K562 (cell line): ENCODE data around the gene SLC4A2. TPM values are rescaled to one million over a fixed set of nuclear protein-coding genes. Genes with fewer than 3 reads are reported as not detected.
A peak's percentile ranks its signal among the peaks of the same experiment; 100 is the strongest.

ENCODE experiments used
- ASH1L ChIP-seq: fragments of 450-650 bp; IDR thresholded peaks from 2 replicates; pipeline ENCODE4 v1.6.1; 2018; ENCODE audit warnings: borderline replicate concordance, mild to moderate bottlenecking, low read depth; ENCODE audit not compliant: partially characterized antibody
- ATF7 ChIP-seq: fragments of 450-650 bp; IDR thresholded peaks from 2 replicates; pipeline ENCODE4 v1.7.1; 2014; ENCODE audit warnings: mild to moderate bottlenecking, moderate library complexity
- CEBPG ChIP-seq, 3 experiments: fragments of 200-800 bp in 1 of 3; sonication (Bioruptor generic) in 1 of 3; sonication (generic) in 1 of 3; formaldehyde crosslinking in 1 of 3; IDR thresholded peaks in 2 of 3; conservative IDR thresholded peaks in 1 of 3; 2 replicates each; pipeline versions ENCODE4 v1.6.1 to v1.8.0; 2016 to 2022; ENCODE audit warnings: missing compliant biosample characterization in 2 of 3, missing genetic modification characterization in 2 of 3, mild to moderate bottlenecking in 1 of 3, missing genetic modification reagents in 1 of 3
- FOXA1 ChIP-seq: fragments of 450-650 bp; IDR thresholded peaks from 2 replicates; pipeline ENCODE4 v1.6.1; 2016; ENCODE audit warnings: mild to moderate bottlenecking, borderline replicate concordance
- GTF2A2 ChIP-seq: IDR thresholded peaks from 2 replicates; pipeline ENCODE4 v1.6.1; 2016; ENCODE audit warnings: mild to moderate bottlenecking, missing genetic modification characterization, missing compliant biosample characterization
- MTA2 ChIP-seq: fragments of 450-650 bp; IDR thresholded peaks from 2 replicates; pipeline ENCODE4 v1.6.1; 2016; ENCODE audit warnings: low read depth
- PHB ChIP-seq: fragments of 250-450 bp; sonication (Bioruptor Pico); IDR thresholded peaks from 2 replicates; pipeline ENCODE4 v1.5.0; 2021
- SMAD1 ChIP-seq: fragments of 150-350 bp; IDR thresholded peaks from 2 replicates; pipeline ENCODE4 v1.6.1; 2014; ENCODE audit warnings: low read length, low read depth; ENCODE audit not compliant: partially characterized antibody
- SMARCB1 ChIP-seq: IDR thresholded peaks from 2 replicates; pipeline ENCODE4 v1.6.1; 2011; ENCODE audit warnings: improper control_type of control experiment, low read depth; ENCODE audit not compliant: insufficient read length
- ZNF316 ChIP-seq: fragments of 450-650 bp; IDR thresholded peaks from 2 replicates; pipeline ENCODE4 v1.6.1; 2016
- ZNF561 ChIP-seq: fragments of 450-650 bp; formaldehyde crosslinking; conservative IDR thresholded peaks from 2 replicates; pipeline ENCODE4 v1.4.0; 2020; ENCODE audit warnings: mild to moderate bottlenecking, moderate library complexity
- polyA plus RNA-seq, 8 experiments: library from polyadenylated mRNA; depleted of rRNA in 4 of 8; stranded (reverse) in 5 of 8; unstranded in 3 of 8; fragments of >200 nt; fragmentation: Nextera tagmentation in 2 of 8; fragmentation: Illumina TruSeq in 1 of 8; extraction: Ambion mirVana in 2 of 8; extraction: Trizol in 1 of 8; gene quantifications; 2 replicates each; pipeline versions ENCODE4 v1.2.1 to v1.2.3, GENCODE V29; 2011 to 2014; ENCODE audit warnings: inconsistent platforms in 1 of 8, missing spikeins in 1 of 8
- total RNA-seq, 7 experiments: library from RNA; depleted of rRNA in 6 of 7; stranded (reverse); fragments of >200 nt in 6 of 7; fragmentation: Illumina TruSeq in 2 of 7; extraction: Trizol in 2 of 7; gene quantifications; 2 replicates each; pipeline versions ENCODE4 v1.2.1 to v1.2.3, GENCODE V29; 2011 to 2021; ENCODE audit warnings: low replicate concordance in 1 of 7
- TF ChIP-seq, protein P1 (sequence below): fragments of 450-650 bp; IDR thresholded peaks from 2 replicates; pipeline ENCODE4 v1.6.1; 2016; ENCODE audit warnings: mild to moderate bottlenecking
- TF ChIP-seq, protein P2 (sequence below): fragments of 450-650 bp; IDR thresholded peaks from 2 replicates; pipeline ENCODE4 v1.6.1; 2017; ENCODE audit warnings: antibody characterized with exemption
- TF ChIP-seq, protein P3 (sequence below), 2 experiments: fragments of 450-650 bp; IDR thresholded peaks; 2 replicates each; pipeline ENCODE4 v1.6.1; 2018; ENCODE audit warnings: mild to moderate bottlenecking in 2 of 2, low read depth in 1 of 2; ENCODE audit not compliant: partially characterized antibody in 2 of 2

The SLC4A2 gene
- total and polyA plus RNA-seq, 9 of the 15 experiments (the other 6 are each of a cell fraction or from before 2014, with no cell fraction given) = 11.4 to 375 (median 130) TPM

DNA sequence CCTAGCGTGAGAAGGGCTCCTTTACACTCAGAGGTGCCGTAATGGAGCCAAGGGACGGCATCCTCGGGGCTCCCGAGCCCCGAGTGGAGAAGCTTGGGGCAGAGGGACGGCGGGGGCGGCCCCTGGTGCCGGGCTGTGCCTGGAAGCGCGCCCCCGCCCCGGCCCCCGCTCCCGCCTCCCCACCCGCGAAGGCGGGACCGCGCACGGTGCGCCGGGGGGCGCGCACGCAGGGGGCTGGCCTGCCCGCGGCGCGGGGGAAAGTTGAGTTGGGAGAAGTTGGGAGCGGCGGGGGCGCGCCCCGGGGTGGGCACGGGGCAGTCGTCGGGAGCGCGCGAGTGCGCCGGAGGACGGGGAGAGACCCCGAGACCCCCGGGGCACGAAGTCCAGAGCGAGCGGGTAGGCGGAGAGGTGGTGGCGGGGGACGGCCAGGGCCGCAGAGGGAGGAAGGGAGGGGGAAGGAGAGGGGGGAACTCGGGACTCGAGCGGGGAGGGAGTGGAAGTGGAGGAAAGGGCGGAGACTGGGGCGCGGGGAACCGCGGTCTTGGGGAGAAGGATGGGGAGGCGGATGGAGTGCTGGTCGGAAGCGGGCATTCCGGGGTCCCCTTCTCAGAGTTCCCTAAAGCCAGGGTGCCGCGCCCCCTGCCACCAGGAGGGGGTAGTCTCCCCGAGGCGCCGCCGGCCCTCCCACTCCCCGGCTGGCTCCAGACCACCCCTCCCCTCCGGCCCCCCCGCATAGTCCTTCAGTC, at the start of gene SLC4A2 (continued):
- no peak for TF ChIP-seq GTF2A2 (tag)
- TF ChIP-seq, protein P1, sequence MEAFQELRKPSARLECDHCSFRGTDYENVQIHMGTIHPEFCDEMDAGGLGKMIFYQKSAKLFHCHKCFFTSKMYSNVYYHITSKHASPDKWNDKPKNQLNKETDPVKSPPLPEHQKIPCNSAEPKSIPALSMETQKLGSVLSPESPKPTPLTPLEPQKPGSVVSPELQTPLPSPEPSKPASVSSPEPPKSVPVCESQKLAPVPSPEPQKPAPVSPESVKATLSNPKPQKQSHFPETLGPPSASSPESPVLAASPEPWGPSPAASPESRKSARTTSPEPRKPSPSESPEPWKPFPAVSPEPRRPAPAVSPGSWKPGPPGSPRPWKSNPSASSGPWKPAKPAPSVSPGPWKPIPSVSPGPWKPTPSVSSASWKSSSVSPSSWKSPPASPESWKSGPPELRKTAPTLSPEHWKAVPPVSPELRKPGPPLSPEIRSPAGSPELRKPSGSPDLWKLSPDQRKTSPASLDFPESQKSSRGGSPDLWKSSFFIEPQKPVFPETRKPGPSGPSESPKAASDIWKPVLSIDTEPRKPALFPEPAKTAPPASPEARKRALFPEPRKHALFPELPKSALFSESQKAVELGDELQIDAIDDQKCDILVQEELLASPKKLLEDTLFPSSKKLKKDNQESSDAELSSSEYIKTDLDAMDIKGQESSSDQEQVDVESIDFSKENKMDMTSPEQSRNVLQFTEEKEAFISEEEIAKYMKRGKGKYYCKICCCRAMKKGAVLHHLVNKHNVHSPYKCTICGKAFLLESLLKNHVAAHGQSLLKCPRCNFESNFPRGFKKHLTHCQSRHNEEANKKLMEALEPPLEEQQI = no peak
- TF ChIP-seq CEBPG (CRISPR knock-in tag; IDR thresholded peaks at IDR 0.05) = no peak
- TF ChIP-seq CEBPG (tag; conservative IDR thresholded peaks at IDR 0.05 in 1 of 2, IDR thresholded peaks at IDR 0.05 in 1 of 2) = no peak
- TF ChIP-seq MTA2 = no peak; the same call in 1 of the 2 replicates
- TF ChIP-seq SMARCB1 = no peak
- no peak; the same call in 1 of the 2 replicates for TF ChIP-seq ZNF316
- no peak for TF ChIP-seq ATF7
- TF ChIP-seq ZNF561 (CRISPR knock-in tag) = no peak
- TF ChIP-seq SMAD1 = no peak
- peak; percentile 13 for TF ChIP-seq ASH1L
- TF ChIP-seq, protein P2, sequence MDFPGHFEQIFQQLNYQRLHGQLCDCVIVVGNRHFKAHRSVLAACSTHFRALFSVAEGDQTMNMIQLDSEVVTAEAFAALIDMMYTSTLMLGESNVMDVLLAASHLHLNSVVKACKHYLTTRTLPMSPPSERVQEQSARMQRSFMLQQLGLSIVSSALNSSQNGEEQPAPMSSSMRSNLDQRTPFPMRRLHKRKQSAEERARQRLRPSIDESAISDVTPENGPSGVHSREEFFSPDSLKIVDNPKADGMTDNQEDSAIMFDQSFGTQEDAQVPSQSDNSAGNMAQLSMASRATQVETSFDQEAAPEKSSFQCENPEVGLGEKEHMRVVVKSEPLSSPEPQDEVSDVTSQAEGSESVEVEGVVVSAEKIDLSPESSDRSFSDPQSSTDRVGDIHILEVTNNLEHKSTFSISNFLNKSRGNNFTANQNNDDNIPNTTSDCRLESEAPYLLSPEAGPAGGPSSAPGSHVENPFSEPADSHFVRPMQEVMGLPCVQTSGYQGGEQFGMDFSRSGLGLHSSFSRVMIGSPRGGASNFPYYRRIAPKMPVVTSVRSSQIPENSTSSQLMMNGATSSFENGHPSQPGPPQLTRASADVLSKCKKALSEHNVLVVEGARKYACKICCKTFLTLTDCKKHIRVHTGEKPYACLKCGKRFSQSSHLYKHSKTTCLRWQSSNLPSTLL = 0 out of 2 replicates have a peak, but pooled peaks have one; percentile 14
- TF ChIP-seq, protein P3, sequence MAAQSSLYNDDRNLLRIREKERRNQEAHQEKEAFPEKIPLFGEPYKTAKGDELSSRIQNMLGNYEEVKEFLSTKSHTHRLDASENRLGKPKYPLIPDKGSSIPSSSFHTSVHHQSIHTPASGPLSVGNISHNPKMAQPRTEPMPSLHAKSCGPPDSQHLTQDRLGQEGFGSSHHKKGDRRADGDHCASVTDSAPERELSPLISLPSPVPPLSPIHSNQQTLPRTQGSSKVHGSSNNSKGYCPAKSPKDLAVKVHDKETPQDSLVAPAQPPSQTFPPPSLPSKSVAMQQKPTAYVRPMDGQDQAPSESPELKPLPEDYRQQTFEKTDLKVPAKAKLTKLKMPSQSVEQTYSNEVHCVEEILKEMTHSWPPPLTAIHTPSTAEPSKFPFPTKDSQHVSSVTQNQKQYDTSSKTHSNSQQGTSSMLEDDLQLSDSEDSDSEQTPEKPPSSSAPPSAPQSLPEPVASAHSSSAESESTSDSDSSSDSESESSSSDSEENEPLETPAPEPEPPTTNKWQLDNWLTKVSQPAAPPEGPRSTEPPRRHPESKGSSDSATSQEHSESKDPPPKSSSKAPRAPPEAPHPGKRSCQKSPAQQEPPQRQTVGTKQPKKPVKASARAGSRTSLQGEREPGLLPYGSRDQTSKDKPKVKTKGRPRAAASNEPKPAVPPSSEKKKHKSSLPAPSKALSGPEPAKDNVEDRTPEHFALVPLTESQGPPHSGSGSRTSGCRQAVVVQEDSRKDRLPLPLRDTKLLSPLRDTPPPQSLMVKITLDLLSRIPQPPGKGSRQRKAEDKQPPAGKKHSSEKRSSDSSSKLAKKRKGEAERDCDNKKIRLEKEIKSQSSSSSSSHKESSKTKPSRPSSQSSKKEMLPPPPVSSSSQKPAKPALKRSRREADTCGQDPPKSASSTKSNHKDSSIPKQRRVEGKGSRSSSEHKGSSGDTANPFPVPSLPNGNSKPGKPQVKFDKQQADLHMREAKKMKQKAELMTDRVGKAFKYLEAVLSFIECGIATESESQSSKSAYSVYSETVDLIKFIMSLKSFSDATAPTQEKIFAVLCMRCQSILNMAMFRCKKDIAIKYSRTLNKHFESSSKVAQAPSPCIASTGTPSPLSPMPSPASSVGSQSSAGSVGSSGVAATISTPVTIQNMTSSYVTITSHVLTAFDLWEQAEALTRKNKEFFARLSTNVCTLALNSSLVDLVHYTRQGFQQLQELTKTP (IDR thresholded peaks at IDR 0.05; ENCODE audit: low read depth in 1 of 2, partially characterized antibody in 2 of 2) = no peak
- TF ChIP-seq FOXA1 = no peak
- TF ChIP-seq PHB (CRISPR knock-in tag) = peak; percentile 61; the same call in 1 of the 2 replicates
